NB4 (cell line): ENCODE results near the gene PTPRD.
"Not testable (repeated sequence)": the region's sequence is repeated elsewhere in the genome, so short reads cannot be mapped to it uniquely, and the experiment has no call there.

ENCODE experiments used
- DNase-seq: peaks from one replicate; pipeline ENCODE4 v3.0.0; 2010; ENCODE audit warnings: low read depth
- H3K4me3 ChIP-seq: one replicate; pipeline ENCODE4 v1.5.1; 2011; ENCODE audit warnings: mild to moderate bottlenecking, low read depth, low read length, moderate library complexity
- MYC ChIP-seq: IDR thresholded peaks from 2 replicates; pipeline ENCODE4 v1.6.1; 2011; ENCODE audit warnings: low read depth, low read length
- POLR2A ChIP-seq: IDR thresholded peaks from 2 replicates; pipeline ENCODE4 v1.6.1; 2011; ENCODE audit warnings: mild to moderate bottlenecking; ENCODE audit not compliant: insufficient read length; ENCODE audit errors: extremely low read depth
- TF ChIP-seq, protein P1 (sequence below): IDR thresholded peaks from one replicate; pipeline ENCODE4 v1.5.1; 2012; ENCODE audit warnings: low read depth, low read length
- TF ChIP-seq, protein P2 (sequence below): IDR thresholded peaks from 2 replicates; pipeline ENCODE4 v1.6.1; 2011; ENCODE audit warnings: low read depth, low read length

Gene PTPRD

GRCh38 chr9:10366171-10366779 is 246.5 kb downstream of the PTPRD start:
- DNase-seq, result peak; percentile 64

GRCh38 chr9:10354591-10354990 is 258.2 kb downstream of the PTPRD start:
- no peak for DNase-seq
- TF ChIP-seq, protein P1, sequence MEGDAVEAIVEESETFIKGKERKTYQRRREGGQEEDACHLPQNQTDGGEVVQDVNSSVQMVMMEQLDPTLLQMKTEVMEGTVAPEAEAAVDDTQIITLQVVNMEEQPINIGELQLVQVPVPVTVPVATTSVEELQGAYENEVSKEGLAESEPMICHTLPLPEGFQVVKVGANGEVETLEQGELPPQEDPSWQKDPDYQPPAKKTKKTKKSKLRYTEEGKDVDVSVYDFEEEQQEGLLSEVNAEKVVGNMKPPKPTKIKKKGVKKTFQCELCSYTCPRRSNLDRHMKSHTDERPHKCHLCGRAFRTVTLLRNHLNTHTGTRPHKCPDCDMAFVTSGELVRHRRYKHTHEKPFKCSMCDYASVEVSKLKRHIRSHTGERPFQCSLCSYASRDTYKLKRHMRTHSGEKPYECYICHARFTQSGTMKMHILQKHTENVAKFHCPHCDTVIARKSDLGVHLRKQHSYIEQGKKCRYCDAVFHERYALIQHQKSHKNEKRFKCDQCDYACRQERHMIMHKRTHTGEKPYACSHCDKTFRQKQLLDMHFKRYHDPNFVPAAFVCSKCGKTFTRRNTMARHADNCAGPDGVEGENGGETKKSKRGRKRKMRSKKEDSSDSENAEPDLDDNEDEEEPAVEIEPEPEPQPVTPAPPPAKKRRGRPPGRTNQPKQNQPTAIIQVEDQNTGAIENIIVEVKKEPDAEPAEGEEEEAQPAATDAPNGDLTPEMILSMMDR, result no peak
- TF ChIP-seq MYC, result no peak
- no peak for TF ChIP-seq POLR2A
- TF ChIP-seq, protein P2, sequence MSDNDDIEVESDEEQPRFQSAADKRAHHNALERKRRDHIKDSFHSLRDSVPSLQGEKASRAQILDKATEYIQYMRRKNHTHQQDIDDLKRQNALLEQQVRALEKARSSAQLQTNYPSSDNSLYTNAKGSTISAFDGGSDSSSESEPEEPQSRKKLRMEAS, result no peak
- H3K4me3 ChIP-seq, result no peak overlapping the region

More at GRCh38 chr9:10366171-10366779, 246.5 kb downstream of the PTPRD start:
- TF ChIP-seq, protein P1, result peak; percentile 85
- TF ChIP-seq POLR2A, result no peak
- no peak overlapping the region for H3K4me3 ChIP-seq

- not testable (repeated sequence) for H3K4me3 ChIP-seq, DNase-seq
These were observed 267.2 kb downstream of the PTPRD start for GRCh38 chr9:10345621-10346020.

GRCh38 chr9:10341057-10341456 is 271.7 kb downstream of the PTPRD start:
- H3K4me3 ChIP-seq, result no peak overlapping the region
- TF ChIP-seq POLR2A, result no peak
- TF ChIP-seq MYC, result no peak
- no peak for DNase-seq

DNA sequence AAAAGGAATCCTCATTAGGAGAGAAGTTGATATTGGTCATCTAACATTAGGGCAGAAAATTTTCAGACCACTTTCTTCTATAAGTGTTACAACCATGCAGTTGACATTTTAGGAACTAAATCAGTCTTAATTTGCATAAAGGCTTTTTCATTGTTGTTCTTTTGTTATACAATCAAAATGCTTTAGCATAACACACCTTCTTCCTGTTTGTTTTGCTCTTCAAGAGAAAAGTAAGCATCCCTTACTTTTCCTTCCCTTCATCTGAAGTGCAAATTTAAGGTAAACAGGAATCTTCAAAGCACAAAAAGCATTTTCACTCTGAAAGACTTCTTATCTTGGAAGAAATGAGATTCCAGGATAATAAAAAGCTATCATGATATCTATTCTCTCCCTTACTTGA is 273.6 kb downstream of the PTPRD start:
- TF ChIP-seq, protein P1, result no peak
- TF ChIP-seq POLR2A (no peak), MYC (no peak)
- TF ChIP-seq, protein P2, result no peak
- H3K4me3 ChIP-seq, result no peak overlapping the region
- DNase-seq, result no peak

- TF ChIP-seq MYC (no peak), POLR2A (no peak)
- TF ChIP-seq, protein P2, result no peak
- TF ChIP-seq, protein P1, result no peak
These were observed 281.6 kb downstream of the PTPRD start for GRCh38 chr9:10331157-10331556.

DNA sequence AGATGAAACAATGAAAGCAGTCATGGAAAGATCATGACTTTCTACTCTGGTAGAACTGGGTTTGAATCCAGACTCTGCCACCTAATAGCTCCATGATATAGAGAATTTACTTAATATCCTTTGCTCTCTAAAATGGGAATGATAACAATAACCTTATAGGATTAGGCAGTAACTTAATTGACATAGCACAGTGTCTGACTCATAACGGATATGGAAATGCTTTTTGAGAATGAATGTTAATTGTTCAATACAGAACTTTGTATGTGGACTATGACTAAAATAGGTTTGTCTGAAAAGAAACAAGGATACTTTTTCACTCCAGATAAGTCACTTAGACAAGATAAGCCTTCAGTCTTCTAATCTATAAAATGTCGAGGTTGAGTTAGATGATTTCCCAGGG is 330.7 kb downstream of the PTPRD start:
- TF ChIP-seq, protein P1, result no peak
- TF ChIP-seq POLR2A, result no peak
- TF ChIP-seq, protein P2, result no peak
- TF ChIP-seq MYC, result no peak
- H3K4me3 ChIP-seq, result no peak overlapping the region
- DNase-seq, result no peak

More at GRCh38 chr9:10331157-10331556, 281.6 kb downstream of the PTPRD start:
- no peak for DNase-seq
- H3K4me3 ChIP-seq, result no peak overlapping the region
